ENCODE measurements around the gene SPTBN5.

DNA sequence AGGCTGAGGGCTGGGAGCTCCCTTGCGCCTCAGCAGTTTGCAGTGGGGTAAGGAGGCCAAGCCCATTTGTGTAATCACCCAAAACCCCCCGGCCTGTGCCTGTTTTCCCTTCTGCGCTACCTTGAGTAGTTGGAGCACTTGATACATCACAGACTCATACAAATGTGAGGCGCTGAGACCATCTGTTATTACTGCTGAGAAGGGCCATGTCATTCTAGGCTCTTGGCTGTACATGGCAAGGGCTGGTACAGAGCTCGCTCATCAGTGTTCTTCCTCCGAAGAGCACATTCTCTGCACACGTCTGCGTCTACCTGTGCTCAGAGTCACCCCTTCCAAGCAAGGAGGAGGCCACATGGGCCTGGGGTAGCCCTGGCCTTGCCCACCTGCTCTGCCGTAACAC, 45.9 kb downstream of the SPTBN5 start:
- TF ChIP-seq, protein P1, sequence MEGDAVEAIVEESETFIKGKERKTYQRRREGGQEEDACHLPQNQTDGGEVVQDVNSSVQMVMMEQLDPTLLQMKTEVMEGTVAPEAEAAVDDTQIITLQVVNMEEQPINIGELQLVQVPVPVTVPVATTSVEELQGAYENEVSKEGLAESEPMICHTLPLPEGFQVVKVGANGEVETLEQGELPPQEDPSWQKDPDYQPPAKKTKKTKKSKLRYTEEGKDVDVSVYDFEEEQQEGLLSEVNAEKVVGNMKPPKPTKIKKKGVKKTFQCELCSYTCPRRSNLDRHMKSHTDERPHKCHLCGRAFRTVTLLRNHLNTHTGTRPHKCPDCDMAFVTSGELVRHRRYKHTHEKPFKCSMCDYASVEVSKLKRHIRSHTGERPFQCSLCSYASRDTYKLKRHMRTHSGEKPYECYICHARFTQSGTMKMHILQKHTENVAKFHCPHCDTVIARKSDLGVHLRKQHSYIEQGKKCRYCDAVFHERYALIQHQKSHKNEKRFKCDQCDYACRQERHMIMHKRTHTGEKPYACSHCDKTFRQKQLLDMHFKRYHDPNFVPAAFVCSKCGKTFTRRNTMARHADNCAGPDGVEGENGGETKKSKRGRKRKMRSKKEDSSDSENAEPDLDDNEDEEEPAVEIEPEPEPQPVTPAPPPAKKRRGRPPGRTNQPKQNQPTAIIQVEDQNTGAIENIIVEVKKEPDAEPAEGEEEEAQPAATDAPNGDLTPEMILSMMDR (conservative IDR thresholded peaks at IDR 0.05 in 1 of 2, IDR thresholded peaks at IDR 0.05 in 1 of 2; ENCODE audit: extremely low read depth in 1 of 2, insufficient read depth in 1 of 2, low read depth in 1 of 2, low read length in 2 of 2), result no peak
- TF ChIP-seq EZH2 (IDR thresholded peaks at IDR 0.05; ENCODE audit: borderline replicate concordance, low read length), result no peak
